Stimulated activated CD4-positive, alpha-beta T cell treated with anti-CD3 and anti-CD28 coated beads, Interleukin-2, amount 100 ng/mL, for 48 hours (primary cell): ENCODE measurements around the gene ITGB5.
A peak's percentile ranks its signal among the peaks of the same experiment; 100 is the strongest.

Experiments used
- DNase-seq, 2 donors: peaks; one replicate each; pipeline ENCODE4 v3.0.0-alpha.2; 2020

ITGB5 gene

GRCh38 chr3:124895756-124896155, 8.6 kb upstream of the ITGB5 start:
- no peak for DNase-seq

- DNase-seq: no peak
These were observed 6.4 kb upstream of the ITGB5 start for GRCh38 chr3:124893526-124893925.

GRCh38 chr3:124890573-124891190, 3.5 kb upstream of the ITGB5 start:
- DNase-seq: no peak

- no peak for DNase-seq
These were observed 1.6 kb upstream of the ITGB5 start for GRCh38 chr3:124888482-124889441.

GRCh38 chr3:124887932-124888298, 750 bp upstream of the ITGB5 start:
- no peak for DNase-seq

GRCh38 chr3:124886168-124887056, 753 bp downstream of the ITGB5 start:
- DNase-seq: peak in 1 of 2 donors; percentile 20

- DNase-seq: no peak
These were observed 1.5 kb downstream of the ITGB5 start for GRCh38 chr3:124885466-124886167.

- no peak for DNase-seq
These were observed 2.6 kb downstream of the ITGB5 start for GRCh38 chr3:124884474-124885101.

- no peak for DNase-seq
These were observed 3.2 kb downstream of the ITGB5 start for GRCh38 chr3:124883766-124884473.

- no peak for DNase-seq
These were observed 4.1 kb downstream of the ITGB5 start for GRCh38 chr3:124882816-124883747.

- DNase-seq: no peak
These were observed 5.0 kb downstream of the ITGB5 start for GRCh38 chr3:124881976-124882697.

GRCh38 chr3:124879337-124879680, 7.9 kb downstream of the ITGB5 start:
- DNase-seq: no peak

GRCh38 chr3:124878561-124879336, 8.4 kb downstream of the ITGB5 start:
- no peak for DNase-seq

- no peak for DNase-seq
These were observed 9.5 kb downstream of the ITGB5 start for GRCh38 chr3:124877674-124878073.

GRCh38 chr3:124876401-124876878, 10.7 kb downstream of the ITGB5 start:
- no peak for DNase-seq

- no peak for DNase-seq
These were observed 13.9 kb downstream of the ITGB5 start for GRCh38 chr3:124873226-124873625.

GRCh38 chr3:124867511-124867910, 19.7 kb downstream of the ITGB5 start:
- DNase-seq: no peak

- no peak for DNase-seq
These were observed 25.2 kb downstream of the ITGB5 start for GRCh38 chr3:124862006-124862405.

GRCh38 chr3:124861041-124861440, 26.1 kb downstream of the ITGB5 start:
- DNase-seq: no peak
